Activated T-helper 1 cell treated with anti-CD3 and anti-CD28 coated beads, Interleukin-2, amount 50 U/mL, for 16 hours (primary cell): Measurements from ENCODE around the gene TNFRSF13B.
"Not testable (repeated sequence)": the region's sequence is repeated elsewhere in the genome, so short reads cannot be mapped to it uniquely, and the experiment has no call there.

Experiments used
- DNase-seq, 2 donors: peaks; one replicate each; pipeline ENCODE4 v3.0.0-alpha.2; 2020; ENCODE audit warnings: low read depth in 1 of 2, low spot score in 1 of 2

TNFRSF13B gene

DNA sequence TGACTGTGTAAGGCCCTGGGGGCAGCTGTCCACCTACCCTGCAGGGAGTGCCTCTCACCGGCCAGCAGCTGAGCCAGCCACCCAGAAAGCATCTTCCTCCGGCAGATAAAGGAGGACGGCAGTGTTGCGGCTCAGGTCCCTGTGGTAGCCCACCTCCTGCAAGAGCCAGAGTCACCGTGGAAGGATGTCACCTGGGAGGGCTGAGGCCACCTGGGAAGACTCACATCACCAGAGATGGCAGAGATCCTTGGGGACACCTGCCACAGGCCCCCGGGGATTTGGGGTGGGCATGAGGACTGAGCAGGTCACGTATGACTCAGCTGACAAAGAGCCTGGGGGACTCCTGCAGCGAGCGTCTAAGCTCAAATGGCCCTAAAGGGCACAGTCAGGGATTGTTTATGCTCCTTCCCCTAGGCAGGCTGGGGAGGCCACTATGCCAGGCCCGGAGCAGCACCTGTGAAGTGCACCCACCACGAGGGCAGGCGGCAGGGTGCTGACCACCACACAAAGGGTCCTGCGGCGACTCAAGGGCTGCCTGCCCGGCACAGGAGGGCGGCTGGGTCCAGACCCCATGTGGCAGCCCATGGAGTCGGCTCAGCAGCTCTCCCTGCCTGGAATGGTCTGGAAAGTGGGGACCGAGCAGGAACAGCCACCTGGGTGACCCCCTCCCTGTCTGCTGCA is 44.1 kb downstream of the TNFRSF13B start:
- no peak for DNase-seq

DNA sequence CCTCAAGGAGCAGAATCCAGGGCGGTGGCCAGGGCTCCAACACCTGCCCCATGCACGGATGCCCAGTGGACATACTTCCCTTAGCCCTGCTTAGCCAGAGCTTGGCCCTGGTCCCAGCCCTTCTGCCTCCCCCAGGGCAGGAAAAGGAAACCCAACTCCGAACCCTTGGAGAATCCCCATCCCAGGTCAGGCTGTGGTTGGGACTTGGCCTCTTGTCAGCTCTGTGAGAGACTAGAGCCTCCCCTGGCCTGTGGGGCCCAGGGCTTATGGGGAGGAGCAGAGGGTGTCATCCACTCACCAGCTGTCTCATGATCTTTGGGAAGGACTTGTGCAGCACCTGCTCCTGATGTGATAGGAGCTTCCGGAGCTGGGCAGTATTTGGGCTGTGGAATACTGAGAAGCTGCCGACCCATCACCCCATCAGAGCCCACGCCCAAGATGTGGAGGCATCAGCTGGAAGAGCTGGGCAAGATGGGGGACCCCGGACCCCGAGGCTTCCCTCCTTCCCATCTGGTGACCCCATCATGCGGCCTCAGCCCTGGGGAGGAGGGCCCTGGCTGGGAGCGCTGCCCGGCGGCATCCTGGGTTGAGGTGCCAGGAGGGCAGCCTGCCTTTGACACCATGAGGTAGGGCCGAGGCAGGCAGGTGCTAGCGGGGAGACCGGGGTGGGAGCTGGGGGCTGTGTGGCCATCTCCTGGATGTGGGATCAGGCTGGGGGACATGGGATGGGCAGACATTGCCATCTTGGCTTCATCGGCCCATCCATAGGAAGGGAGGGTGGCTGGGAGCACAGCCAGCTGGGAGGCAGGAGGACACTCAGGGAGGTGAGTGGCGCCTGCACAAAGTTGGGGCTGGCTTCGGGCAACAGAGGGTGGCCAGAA is 45.1 kb downstream of the TNFRSF13B start:
- DNase-seq = no peak

DNA sequence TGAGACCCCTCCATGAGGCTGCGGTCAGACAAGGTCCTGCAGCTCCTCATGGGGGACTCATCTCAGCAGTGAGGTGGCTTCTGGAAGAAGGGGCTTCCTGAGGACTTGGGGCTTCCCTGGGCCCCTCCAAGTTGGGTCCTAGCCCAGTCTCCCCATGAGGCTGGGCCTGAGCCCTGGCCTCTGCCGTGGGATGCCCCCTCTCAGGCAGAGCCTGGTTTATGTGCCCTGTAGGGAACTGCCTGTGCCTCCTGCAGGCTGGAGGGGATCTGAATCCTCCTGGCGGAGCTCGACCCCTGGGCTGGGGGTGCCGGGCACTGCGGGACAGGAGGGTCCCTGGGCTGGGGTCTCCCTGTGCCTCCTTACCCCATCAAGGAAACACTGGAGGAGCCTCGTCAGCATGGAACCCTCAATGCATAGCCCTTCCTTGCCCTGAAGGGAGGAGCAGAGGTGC is 45.8 kb downstream of the TNFRSF13B start:
- no peak for DNase-seq

DNA sequence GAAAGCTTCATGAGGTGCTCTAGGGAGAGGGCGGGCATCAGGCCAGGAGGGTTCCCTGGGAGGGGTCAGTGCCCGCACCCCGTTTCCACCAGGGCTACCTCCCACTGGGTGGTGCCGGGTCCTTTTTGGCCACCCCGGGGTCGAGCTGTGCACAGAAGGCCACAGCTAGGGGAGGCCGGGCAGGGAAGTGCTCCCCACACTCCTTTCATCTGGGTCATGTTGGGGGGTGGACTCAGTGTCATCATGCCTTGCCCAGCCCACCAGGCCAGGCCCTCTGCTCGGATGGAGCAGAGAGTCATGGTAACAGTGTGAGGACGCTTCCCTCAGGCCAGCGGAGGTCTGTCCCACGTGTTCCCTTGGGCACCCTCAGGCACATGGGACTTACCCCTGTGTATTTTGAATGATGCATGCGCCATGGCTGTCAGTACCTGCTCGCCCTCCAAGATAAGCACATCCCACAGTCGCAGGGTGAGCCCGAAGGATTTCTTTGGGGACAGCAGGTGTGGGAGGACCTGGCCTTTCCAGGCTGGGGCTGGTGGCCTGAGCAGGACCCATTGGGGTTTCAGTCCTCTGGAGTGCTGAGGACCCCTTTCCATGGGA is 46.4 kb downstream of the TNFRSF13B start:
- no peak for DNase-seq

DNA sequence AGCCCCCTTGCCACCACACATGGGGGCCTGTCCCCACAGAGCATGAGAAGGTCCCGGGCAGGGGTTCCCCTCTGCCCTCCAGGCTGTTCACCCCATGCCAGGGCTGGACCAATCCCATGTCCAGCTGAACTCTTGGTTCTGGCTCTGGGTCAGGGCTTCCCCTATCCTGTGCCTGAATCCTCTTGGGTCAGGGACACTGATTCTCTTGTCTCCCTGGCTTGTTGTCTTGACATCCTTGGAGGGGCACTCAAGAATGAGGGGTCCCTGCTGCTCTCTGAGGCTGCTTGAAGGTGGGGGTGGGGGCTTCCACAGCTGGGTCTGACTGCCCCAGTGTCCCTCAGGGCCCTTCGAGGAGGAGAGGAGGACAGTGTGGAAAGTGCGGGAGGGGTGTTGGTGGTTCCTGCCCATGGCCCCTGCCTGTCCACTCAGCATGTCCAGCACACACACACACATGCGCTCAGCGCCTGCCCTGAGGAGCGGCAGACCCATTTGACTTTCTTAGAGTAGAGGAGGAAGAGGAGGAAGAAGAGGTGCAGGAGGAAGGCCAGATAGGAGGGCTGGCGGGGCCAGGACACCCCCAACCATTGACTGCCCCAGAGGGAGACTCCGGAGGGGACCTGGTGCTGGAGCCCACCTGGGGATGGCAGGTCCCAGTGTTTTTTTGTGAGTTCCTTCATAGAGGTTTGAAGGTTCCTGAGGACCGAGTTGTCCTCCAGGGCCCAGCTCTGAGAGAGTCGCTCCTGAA is 47.0 kb downstream of the TNFRSF13B start:
- no peak for DNase-seq

DNA sequence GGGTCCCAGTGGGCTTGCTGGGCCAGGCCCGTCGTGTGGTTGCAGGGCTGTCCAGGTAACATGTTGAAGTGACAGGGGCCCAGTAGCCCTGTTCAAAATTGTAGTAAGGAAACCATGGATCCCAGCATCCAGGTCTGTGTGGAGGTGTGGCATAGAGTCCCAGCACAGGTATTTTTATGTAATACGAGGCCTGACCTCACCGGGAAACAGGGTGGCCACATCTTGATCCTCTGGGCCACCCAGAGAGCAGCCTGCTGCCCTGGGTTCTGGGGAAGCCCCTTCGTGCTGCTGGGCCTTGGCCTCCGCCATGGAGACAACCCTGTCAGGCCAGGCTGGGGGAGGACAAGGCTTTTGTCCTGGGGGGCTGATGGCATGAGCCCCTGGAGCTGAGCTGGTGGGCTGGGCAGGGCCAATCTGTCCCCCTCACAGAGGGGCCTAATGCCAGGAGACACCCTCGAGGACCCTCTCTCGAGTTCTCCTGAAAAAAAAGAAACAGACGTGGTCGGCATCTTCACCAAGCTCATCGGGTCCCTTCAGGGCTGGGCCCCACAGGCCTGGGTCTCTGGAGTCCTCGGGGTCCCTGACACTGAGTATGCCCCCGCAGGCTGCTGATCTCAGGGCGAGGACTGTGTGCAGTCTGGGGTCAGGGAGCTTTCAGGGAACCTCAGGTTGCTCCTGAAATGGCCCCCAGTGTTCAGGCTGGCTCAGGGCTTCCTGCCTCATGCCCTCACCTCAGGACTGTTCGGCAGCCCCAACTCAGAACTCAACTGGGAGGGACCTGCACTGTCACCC is 47.8 kb downstream of the TNFRSF13B start:
- no peak for DNase-seq

DNA sequence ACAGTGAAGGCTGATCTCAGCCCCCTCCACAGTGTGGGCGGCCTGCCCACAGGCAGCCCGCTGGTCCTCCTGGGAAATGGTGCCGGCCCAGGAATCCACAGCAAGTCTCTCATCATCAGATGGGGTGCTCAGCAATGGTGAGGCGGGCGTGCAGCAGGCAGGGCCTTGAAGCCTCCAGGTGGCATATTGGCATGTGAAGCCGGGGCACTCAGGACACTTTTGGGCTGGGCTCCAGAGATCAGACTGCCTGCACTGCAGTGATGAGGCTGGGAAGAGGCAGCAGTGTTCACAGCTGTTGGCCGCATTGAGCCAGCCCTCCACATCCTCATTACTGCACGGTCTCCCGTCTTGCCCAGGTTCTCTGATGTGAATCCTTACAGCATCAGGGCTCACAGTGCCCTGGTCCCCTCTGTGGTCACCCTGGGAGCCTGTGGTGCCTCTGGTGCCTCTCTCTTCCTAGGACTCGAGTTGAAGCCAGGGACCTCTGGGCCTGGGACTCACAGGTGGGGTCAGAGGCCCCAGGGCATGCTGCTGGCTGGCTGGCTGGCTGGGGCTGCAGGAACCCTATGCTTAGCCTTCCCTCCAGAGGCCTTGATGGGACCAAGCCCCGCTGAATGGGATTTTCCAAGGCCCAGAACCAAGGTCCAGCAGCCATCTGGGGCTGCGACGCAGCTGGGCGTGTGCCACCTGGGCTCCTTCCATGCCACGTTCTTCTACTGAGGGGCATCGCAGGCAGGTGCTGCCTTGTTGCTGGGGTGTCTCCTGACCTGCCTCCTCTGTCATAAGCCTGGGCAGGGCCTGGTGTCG is 48.6 kb downstream of the TNFRSF13B start:
- no peak for DNase-seq

DNA sequence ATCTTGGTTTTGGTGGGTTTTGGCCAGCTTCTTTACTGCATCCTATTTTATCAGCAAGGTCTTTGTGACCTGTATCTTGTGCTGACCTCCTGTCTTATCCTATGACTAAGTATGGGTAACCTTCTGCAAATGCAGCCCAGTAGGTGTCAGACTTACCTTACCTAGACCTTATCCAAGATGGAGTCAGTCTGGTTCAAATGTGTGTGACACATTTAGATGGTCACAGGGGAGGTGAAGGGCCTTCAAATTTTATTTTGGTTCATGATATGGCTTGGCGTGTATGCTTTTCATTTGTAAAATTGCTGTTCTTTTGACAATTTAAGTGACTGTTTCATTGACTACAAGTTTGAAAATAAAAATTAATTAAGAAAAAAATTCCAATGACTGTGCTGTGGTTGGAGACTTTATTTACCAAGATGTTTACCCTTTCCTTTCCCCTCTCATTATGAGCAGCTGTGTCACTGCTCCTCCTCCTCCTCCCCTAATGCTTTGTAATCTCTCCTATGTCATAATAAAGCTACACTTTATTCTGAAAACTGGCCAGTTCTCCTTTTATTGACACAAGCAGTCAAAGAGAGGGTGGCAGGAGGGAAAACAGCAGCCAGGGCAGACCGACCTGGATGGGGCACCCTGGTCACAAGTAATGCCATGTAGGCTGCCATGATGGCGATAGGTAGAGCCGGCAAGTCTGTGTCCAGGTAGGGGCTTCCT is 49.4 kb downstream of the TNFRSF13B start:
- no peak for DNase-seq

DNA sequence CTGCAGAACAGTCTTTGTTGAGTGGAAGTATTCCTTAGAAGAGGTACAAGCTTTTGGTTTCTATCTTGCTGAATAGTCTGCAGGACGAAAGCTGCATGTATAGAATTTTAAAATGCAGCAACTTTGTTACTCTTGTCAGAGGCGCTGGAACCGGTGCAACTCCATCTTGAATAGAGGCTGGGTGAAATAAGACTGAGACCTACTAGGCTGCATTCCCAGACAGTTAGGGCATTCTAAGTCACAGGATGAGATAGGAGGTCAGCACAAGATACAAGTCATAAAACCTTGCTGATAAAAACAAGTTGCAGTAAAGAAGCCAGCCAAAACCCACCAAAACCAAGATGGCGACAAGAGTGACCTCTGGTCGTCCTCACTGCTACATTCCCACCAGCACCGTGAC is 50.5 kb downstream of the TNFRSF13B start:
- DNase-seq = not testable (repeated sequence)

DNA sequence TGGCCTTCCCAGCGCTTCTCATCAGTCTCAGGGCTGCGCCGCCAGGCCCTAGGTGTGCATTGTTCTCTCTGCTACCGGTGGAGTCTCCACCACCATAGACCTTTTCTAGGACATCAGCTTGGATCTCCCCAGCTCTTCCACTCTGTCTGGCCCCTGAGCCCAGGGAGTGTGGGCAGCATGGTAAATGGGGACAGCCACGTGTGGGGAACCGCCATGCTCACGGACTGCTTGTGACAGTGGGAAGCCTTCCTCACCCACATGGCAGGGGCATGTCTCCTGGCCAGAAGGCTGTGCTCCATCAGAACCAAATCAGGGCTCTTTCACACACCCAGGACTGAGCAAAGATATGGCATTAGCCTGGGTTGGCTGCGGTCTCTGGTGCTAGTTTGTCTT is 51.3 kb downstream of the TNFRSF13B start:
- no peak for DNase-seq

DNA sequence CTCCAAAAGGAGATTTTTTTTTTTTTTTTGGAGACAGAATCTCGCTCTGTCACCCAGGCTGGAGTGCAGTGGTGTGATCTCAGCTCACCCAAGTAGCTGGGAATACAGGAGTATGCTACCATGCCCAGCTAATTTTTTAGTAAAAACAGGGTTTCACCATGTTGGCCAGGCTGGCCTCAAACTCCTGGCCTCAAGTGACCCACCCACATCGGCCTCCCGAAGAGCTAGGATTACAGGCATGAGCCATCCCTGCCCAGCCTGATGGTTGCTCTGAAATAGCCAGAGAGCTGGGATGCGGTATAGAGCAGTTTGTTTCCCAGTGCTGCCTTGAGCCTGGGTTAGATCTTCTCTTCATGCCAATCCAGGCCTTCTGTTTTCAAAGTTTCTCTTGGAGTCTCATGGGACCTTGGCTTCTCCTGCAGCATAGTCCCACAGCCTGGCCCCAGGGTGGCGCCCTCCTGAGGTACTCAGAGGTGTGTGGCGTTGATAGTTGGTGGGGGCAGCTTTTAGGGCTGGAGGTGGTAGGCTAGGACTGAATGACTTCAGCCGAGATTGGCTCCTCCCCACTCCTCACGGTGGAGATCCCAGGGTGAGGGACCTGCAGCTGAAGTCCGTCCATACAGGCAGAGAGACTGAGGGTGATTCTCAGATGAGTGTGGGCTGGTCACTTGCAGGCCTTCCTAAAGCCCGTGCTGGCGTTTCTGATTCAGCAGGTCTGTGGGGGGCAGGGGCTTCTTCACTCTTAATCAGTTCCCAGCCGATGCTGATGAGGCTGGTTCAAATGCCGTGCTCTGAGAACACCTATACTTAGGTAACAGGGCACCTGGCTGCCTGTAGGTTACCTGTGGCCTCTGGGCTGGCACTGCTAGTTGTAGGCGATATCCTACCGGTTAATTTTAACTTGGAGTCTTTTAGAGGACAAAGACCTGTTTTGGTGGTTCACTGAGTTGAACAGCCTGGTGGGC is 52.0 kb downstream of the TNFRSF13B start:
- DNase-seq = no peak

DNA sequence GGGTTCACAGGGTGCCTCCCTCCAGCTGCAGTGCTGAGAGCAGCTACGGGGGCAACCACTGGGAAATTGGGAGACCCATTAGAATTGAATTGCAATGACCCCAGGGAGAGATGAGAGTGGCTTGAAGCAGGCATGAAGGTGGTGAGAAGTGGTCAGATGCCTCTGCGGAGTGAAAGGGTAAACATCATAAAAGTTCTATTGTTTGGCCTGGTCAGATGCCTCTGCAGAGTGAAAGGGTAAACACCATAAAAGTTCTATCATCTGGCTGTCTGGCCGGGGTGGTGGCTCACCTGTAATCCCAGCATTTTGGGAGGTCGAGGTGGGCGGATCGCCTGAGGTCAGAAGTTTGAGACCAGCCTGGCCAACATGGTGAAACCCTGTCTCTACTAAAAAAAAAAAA is 53.5 kb downstream of the TNFRSF13B start:
- no peak for DNase-seq

DNA sequence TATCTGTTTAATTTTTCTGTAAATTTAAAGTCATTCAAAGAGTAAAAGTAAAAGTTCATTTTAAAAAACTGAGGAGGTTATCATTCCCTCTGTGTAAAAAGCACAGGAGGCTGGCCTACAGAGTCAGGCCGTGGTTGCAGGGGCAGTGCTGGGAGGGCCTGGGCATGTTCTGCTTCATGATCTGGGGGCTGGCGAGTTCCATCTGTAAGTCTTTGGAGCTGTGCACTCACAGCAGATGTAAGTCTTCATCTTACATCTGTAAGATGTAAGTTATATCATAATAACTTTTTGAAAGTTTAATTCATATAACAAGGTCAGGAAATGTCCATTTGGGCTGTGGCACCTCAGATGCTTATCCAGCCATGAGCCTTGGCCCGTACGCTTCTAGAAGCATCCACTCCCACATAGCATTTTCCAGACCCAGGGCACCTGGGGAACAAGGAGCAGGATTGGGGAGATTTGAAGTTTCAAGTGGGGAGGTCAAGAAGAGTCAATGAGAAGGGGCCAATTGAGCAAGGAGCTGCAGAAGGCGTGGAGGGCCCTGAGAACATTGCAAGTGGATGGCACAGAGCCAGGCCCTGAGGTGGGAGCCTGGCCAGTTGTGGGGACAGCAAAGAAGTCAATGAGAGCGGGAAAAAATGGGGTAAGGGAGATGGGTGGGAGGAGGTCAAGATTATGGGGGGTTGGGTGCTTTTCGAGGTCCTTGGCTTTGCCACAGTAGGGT is 54.1 kb downstream of the TNFRSF13B start:
- no peak for DNase-seq

DNA sequence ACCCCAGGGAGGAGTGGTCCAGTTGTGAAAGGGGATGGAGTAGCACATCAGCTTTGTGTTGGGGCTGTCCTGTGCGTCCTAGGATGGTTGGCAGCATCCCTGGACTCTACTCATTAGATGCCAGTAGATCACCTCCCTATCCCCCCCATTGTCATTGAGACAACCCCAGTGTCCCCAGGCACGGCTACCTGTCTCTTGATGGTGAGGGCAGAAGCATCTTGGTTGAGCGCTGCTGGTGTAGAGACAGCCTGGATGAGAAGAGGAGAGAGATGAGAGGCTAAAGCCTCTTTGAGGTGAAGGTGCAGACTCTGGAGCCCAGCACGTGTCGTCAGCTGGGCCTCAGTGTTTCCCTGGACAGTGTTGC is 55.4 kb downstream of the TNFRSF13B start:
- no peak for DNase-seq

DNA sequence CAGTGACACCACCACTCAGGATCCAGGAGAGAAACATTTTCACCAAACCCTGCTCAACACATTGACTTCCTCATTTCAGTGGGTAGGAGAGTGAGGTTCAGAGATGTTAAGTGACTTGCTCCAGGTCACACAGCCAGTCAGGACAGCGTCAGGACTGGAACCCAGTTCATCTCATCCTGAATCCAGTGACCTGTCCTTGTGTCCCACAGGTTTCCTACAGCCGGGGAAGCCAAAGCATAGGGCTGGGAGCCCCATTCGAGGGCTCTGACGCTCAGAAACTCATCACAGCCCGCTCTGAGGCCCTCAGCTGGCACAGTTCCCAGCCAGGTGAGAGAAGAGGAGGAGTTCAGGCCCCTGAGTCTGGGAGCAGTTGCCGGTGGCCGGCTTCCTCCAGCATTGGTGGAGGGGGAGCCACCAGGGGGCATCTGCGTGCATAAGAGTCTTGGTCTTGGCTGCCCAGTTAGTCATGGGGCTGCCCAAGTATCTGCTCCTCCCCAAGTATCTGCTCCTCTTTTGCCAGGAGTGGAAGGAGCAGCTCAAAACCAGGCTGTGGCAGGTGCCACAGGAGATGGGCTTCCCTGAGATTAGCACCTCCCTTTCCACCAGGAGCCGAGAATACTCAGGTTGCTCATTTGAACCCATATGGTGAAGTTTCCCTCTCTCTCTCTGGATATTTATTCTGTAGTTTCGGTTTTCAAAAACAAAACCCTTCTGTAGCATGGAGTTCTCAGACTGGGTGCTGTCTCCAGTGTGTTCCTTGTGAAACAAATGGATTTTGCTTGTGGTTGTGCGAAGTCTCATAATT is 56.0 kb downstream of the TNFRSF13B start:
- no peak for DNase-seq

DNA sequence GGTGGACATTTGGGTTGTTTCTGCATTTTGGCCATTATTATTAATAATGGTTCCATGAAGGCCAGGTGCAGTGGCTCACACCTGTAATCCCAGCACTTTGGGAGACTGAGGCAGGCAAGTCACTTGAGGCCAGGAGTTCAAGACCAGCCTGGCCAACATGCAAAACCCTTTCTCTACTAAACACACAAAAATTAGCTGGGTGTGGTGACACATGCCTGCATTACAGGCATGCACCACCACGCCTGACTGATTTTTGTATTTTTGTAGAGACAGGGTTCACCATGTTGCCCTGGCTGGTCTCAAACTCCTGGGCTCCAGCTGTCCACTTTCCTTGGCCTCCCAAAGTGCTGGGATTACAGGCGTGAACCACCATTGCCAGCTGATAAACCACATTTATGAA is 58.5 kb downstream of the TNFRSF13B start:
- no peak for DNase-seq
